Fibroblast of mammary gland (primary cell): Measurements from ENCODE around the gene DIS3L2.

ENCODE experiments used
- DNase-seq: peaks from one replicate; pipeline ENCODE4 v3.0.0-alpha.2; 2010; ENCODE audit warnings: low read depth
- H3K4me3 ChIP-seq: 2 replicates; pipeline ENCODE4 v1.5.1; 2011; ENCODE audit warnings: low read depth, mild to moderate bottlenecking, low read length, moderate library complexity; ENCODE audit not compliant: control insufficient read depth
- CTCF ChIP-seq: conservative IDR thresholded peaks from 2 replicates; pipeline ENCODE4 v1.5.1; 2011; ENCODE audit warnings: low read depth, low read length, inconsistent platforms; ENCODE audit not compliant: control insufficient read depth, insufficient read depth

Gene DIS3L2

GRCh38 chr2:232001073-232001472 lies 39.6 kb downstream of the DIS3L2 start:
- no peak for TF ChIP-seq CTCF
- DNase-seq: no peak
- no peak overlapping the region for H3K4me3 ChIP-seq

GRCh38 chr2:232006253-232006652 lies 44.7 kb downstream of the DIS3L2 start:
- H3K4me3 ChIP-seq: no peak overlapping the region
- TF ChIP-seq CTCF: no peak
- DNase-seq: no peak

GRCh38 chr2:232008907-232009638 lies 47.6 kb downstream of the DIS3L2 start:
- no peak overlapping the region for H3K4me3 ChIP-seq
- peak; percentile 65 for DNase-seq
- no peak for TF ChIP-seq CTCF

- no peak overlapping the region for H3K4me3 ChIP-seq
Measured at GRCh38 chr2:232009639-232010274, 48.2 kb downstream of the DIS3L2 start.

GRCh38 chr2:232013701-232014353 lies 52.3 kb downstream of the DIS3L2 start:
- no peak for TF ChIP-seq CTCF
- H3K4me3 ChIP-seq: no peak overlapping the region
- peak; percentile 91 for DNase-seq

More at GRCh38 chr2:232009639-232010274, 48.2 kb downstream of the DIS3L2 start:
- no peak for DNase-seq
- TF ChIP-seq CTCF: no peak

- no peak for DNase-seq
- no peak for TF ChIP-seq CTCF
Measured at GRCh38 chr2:232014681-232015080, 53.2 kb downstream of the DIS3L2 start.

More at GRCh38 chr2:232014681-232015080, 53.2 kb downstream of the DIS3L2 start:
- no peak overlapping the region for H3K4me3 ChIP-seq
